Stimulated activated CD4-positive, alpha-beta T cell treated with anti-CD3 and anti-CD28 coated beads, Interleukin-1b, Interleukin-23, amount 100 ng/mL, for 1 hour (primary cell): ENCODE measurements around the gene TEX12.
"Not testable (repeated sequence)": the region's sequence is repeated elsewhere in the genome, so short reads cannot be mapped to it uniquely, and the experiment has no call there.

Experiments used
- DNase-seq, 2 donors: peaks; one replicate each; pipeline ENCODE4 v3.0.0-alpha.2; 2020; ENCODE audit warnings: low read depth in 2 of 2

TEX12 gene, protein sequence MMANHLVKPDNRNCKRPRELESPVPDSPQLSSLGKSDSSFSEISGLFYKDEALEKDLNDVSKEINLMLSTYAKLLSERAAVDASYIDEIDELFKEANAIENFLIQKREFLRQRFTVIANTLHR

DNA sequence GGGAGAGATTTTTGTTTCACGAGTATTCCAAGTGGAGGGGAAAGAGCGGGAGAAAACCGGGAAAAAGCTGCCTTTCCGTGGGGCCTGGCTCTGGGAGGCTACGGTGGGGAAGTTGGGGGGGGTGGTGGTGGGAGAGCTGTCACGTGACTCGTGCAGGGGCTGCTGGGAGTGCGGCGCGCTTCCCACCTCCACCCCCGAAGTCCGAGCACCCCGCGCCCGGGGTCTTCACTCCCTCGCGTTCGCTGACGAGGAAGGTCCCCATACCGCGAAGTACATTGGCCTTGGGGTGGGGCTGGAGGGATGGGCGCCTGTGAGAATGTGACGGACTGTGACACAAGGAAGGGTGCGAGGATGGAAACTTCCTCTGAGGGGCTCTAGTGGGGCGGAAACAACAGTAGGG is at the start of gene TEX12:
TSS of gene TEX12 (plus strand) at position 228 of the 400 bp plus-strand sequence. CDS start 1,897 bp downstream, outside the sequence.
- no peak for DNase-seq

- no peak for DNase-seq
Measured at GRCh38 chr11:112118176-112118575, 49.0 kb upstream of the TEX12 start.

DNA sequence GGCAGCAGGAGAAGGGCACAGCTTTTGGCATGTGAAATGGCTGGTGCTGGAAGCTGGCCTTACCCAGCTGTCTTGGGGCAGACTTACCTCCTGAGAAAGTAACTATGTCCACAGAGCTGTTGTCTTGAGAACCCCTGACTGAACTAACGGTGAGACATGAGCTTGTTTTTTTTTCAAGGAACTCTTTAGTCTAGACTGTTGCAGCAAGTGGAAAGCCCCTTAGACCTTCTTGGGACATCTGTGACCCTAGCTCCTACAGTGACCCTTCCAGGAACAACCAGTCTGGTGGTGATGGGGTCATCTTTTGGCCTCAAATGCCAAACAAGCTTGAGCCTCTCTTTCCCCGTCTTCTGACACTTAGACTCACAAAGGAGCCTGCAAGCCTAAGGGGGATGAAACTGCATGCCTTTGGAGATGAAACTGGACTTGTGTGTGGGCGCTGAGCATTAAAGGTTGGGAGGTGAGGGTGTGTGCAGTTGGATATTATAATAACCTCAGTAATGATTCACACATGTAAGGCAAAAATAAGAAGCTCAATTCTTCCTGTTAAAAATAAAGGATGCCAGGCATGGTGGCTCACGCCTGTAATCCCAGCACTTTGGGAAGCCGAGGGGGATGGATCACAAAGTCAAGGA is 45.1 kb upstream of the TEX12 start:
- no peak for DNase-seq

GRCh38 chr11:112123129-112123528 is 44.0 kb upstream of the TEX12 start:
- DNase-seq = no peak

DNA sequence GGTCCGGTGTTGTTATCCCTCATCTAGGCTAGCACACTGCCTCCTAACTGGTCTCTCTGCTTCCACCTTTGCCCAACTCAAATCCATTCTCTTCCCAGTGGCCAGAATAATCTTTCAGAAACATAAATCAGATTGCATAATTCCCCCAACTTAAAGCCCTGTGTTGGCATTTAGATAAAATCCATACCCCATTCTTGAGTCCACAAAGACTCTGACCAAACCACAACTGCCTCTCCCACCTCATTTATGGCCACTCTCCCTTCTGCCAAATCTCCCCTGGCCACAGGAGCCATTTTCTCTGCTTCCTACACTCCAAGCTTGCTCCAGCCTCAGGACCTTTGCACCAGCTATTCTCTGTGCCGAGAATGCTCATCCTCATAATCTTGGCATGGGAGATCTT is 40.1 kb upstream of the TEX12 start:
- no peak for DNase-seq

- no peak for DNase-seq
Measured at GRCh38 chr11:112128483-112129121, 38.6 kb upstream of the TEX12 start.

DNA sequence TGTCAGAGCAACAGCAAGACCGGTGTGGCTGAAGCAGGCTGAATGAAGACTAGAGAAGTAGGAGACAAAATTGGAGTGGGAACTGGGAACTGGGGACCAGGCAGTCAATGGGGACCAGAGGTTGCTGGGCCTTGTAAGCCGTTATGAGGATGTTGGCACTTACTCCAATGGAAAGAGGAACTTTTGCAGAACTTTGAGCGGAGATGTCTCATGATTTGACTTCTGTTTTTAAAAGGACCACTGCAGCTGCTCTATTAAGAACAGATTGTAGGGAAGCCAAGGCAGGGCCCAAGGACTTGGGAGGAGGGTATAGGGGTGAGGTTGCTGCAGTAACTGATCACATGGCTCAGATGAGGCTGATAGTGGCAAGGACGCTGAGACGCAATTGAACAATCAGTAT is 37.5 kb upstream of the TEX12 start:
- no peak for DNase-seq

- DNase-seq = no peak
Measured at GRCh38 chr11:112132737-112133136, 34.4 kb upstream of the TEX12 start.

GRCh38 chr11:112134473-112134872 is 32.7 kb upstream of the TEX12 start:
- DNase-seq = no peak

- no peak for DNase-seq
Measured at GRCh38 chr11:112143597-112143996, 23.6 kb upstream of the TEX12 start.

GRCh38 chr11:112150517-112150916 is 16.7 kb upstream of the TEX12 start:
- DNase-seq = no peak

GRCh38 chr11:112156153-112156955 is 10.8 kb upstream of the TEX12 start:
- no peak for DNase-seq

- DNase-seq = no peak
Measured at GRCh38 chr11:112156956-112157766, 10.0 kb upstream of the TEX12 start.

GRCh38 chr11:112159098-112160065 is 7.8 kb upstream of the TEX12 start:
- no peak for DNase-seq

DNA sequence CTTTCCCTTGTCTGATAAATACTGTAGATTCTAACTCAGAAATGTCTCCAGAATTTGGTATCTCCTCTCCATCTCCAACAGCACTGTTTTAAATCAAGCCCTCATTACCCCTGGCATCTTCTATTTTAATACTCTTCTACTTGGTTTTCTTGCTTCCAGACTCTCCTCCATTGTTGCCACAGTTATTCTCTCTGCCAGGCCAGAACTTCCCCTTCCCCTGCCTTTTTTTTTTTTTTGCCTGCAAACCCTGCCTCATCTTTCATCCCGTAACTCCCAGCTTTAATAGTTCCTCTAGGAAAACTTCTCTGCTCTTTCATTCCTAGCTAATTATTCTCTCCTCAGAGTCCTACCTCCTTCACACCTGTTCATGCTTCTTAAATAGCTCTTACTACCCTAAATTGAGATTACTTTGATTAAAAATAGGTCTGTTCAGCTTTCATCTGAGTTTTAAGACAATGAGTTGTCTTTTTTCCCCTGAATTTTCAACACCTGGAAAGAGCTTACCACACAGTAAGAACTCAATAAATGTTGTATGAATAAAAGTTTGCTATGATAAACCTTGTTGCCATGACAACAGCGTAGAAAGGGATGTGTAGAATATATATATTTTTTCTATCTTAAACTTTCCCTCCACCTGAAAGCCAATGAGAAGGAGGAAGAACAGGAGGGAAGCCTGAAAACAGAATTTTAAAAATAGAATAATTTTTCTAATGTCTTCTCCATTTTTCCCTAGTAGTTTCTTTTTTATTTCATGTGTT is 6.9 kb upstream of the TEX12 start:
- DNase-seq = no peak

- no peak for DNase-seq
Measured at GRCh38 chr11:112161012-112161411, 6.2 kb upstream of the TEX12 start.

DNA sequence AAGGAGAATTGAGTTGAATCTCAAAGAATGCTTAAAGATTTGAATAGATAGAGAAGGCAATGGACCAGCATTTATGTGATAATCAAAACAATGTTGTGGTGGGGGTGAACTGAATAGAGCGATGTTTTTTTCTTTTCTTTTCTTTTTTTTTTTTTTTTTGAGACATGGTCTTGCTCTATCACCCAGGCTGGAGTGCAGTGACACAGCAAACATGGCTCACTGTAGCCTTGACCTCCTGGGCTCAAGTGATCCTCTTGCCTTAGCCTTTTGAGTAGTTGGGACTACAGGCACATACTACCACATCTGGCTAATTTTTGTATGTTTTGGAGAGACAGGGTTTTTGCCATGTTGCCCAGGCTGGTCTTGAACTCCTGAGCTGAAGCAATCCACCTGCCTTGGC is 5.0 kb upstream of the TEX12 start:
- not testable (repeated sequence) for DNase-seq

DNA sequence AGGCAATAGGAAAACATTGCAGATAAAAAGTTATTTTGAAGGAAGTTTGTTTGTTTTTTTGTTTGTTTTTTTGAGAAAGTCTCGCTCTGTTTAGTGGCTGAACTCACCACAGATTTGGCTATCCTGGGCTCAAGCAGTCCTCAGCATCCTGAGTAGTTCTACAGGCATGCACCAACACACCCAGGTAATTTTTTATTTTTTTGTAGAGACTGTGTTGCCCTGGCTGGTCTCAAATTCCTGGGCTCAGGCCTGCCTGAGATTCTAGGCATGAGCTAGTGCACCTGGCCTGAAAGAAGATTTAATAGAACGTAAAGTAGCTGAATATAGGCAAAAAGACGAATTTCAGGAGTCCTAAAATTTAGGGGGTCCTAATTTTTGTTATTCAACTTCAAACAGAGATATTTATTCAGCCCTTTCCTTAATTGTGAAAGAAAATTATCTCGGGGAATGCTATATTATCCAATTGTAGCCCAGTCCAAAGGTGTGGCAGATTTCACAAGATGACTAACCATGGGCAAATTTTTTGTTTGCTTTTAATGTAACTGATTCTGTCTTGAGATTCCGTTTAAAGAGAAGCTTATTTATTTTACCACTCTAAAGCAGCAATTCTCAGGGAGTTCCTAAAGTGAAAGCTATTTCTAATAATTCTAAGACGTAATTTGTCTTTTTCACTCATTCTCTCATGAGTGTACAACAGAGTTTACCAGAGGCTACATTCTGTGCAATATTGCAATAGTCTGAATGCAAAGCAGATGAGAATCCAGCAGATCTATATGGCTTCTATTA is 4.2 kb upstream of the TEX12 start:
- no peak for DNase-seq
